ENCODE results near the gene RAB1B.
A peak's percentile ranks its signal among the peaks of the same experiment; 100 is the strongest.

RAB1B gene

DNA sequence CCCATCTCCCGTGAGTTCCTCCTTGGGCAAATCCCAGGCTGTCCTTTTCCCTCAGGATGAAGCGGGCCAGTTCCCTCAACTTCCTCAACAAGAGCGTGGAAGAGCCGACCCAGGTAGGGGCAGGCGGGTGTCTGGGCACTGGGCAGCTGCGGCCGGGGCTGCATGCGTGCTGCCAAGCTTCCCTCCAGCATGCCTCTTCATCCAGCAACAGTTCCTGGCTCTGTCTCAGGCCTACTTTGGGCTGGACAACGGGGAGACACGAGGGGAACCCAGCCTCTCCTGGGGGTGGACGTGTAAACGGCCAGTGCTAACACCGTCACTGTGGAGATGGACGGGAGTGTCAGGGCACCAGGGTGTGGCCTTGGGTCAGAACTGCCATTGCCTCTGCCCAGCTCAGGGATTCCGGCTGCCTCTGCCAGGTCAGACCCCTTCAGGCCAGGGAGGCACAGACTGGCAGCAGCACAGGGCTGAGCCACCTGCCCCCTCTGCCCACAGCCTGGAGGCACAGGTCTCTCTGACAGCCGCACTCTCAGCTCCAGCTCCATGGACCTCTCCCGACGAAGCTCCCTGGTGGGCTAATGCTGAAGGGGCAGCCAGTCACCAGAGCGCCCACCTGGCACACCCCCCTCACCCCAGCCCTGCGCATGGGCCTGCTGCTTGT, 1.9 kb upstream of the RAB1B start:
- Histone ChIP-seq H3K9ac (peak overlapping the region; percentile 50 to 96 (median 92); a peak in 18 of 22 replicates), H3K4me3 (peak overlapping the region in 8 of 10 experiments; percentile 84 to 99 (median 96); a peak in 13 of 20 replicates), H4K20me1 (peaks cover 22 to 68% (median 28%) of the 10 kb centered on the region in 11 experiments; a peak in 21 of 22 replicates), H3K27me3 (no peaks in the 10 kb centered on the region), H3K4me1 (peaks cover 26 to 35% (median 30%) of the 10 kb centered on the region in 10 experiments), H3K36me3 (peaks cover 18 to 67% (median 52%) of the 10 kb centered on the region in 11 experiments), H3K4me2 (peak overlapping the region; percentile 85 to 99 (median 96)), H3K27ac (peak overlapping the region in 4 of 11 experiments; percentile 45 to 93 (median 87); a peak in 5 of 22 replicates), H3K9me3 (replicated peaks in 1 of 11) (no peaks in the 10 kb centered on the region)
- no peak for TF ChIP-seq Cebpa-rat (IDR thresholded peaks at IDR 0.05)

- Histone ChIP-seq H3K36me3 (peaks cover 21 to 67% (median 53%) of the 10 kb centered on the region in 11 experiments), H4K20me1 (peaks cover 27 to 68% (median 33%) of the 10 kb centered on the region in 11 experiments; a peak in 21 of 22 replicates), H3K9ac (peak overlapping the region; percentile 50 to 96 (median 92); a peak in 21 of 22 replicates), H3K4me1 (peaks cover 26 to 36% (median 30%) of the 10 kb centered on the region in 10 experiments), H3K9me3 (replicated peaks in 1 of 11) (no peaks in the 10 kb centered on the region), H3K27ac (peak overlapping the region in 9 of 11 experiments; percentile 45 to 97 (median 90); a peak in 17 of 22 replicates), H3K4me2 (peak overlapping the region; percentile 85 to 99 (median 96)), H3K27me3 (no peaks in the 10 kb centered on the region), H3K4me3 (peak overlapping the region; percentile 78 to 99 (median 92))
- TF ChIP-seq Cebpa-rat (IDR thresholded peaks at IDR 0.05): no peak
These were observed 1.4 kb upstream of the RAB1B start for GRCh38 chr11:66267039-66267378.

GRCh38 chr11:66267379-66268243, 828 bp upstream of the RAB1B start:
- peak overlapping the region; percentile 78 to 99 (median 92) for H3K4me3 ChIP-seq
- no peaks in the 10 kb centered on the region for H3K9me3 ChIP-seq (replicated peaks in 1 of 11)
- peak overlapping the region; percentile 84 to 96 (median 93) for H3K9ac ChIP-seq
- peak overlapping the region; percentile 85 to 99 (median 96) for H3K4me2 ChIP-seq
- H3K36me3 ChIP-seq: peaks cover 23 to 67% (median 53%) of the 10 kb centered on the region in 11 experiments
- H3K4me1 ChIP-seq: peaks cover 26 to 36% (median 30%) of the 10 kb centered on the region in 10 experiments
- TF ChIP-seq Cebpa-rat (IDR thresholded peaks at IDR 0.05): no peak
- H3K27me3 ChIP-seq: no peaks in the 10 kb centered on the region
- H3K27ac ChIP-seq: peak overlapping the region; percentile 84 to 97 (median 90)
- peaks cover 33 to 68% (median 39%) of the 10 kb centered on the region in 11 experiments; a peak in 21 of 22 replicates for H4K20me1 ChIP-seq

DNA sequence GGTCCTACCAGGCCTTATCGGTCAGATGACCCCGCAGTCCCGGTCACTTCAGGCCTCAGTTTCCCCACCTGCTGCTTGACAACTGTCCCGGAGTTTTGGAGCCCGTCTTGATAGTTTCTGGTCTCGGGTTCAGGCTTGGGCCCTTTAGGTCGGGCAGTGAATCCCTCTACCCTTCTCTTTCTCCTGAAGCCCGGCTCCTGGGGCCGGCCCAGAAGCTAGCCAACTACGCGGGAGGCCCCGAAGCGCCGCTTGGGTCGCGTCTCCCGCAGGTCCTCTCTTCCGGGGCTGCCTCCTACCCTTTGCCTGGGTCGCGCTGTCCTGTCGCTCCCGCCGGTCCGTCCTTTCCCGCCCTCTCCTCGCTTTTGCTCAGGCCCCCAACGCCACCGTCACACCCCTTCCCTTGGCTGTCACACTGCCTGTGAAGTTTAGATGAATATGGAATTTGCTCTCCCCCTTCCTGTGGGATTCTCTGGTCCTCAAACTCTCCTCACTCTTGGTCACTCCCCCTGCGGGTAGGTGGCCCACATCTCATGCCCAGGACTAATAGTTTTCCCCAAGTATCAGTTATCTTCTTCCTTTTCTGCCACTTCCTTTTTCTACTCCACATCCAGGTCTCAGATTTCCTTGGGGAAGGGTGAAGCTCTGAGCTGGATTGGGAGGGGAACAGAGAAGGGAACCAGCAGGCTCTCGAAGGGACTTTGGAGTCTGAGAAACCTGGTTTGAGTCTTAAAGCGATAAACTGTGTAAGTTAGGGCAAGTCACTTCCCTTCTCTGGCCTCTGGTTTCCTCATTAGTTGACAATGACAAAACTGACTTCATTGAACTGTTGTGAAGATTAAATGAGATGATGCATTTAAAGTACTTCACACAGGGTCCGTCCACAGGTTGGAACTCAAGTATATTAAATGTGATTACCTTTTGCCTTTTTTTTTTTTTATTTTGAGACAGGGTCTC, 790 bp downstream of the RAB1B start:
- peaks cover 26 to 36% (median 30%) of the 10 kb centered on the region in 10 experiments for H3K4me1 ChIP-seq
- no peaks in the 10 kb centered on the region for H3K9me3 ChIP-seq (replicated peaks in 1 of 11)
- no peak for TF ChIP-seq Cebpa-rat (IDR thresholded peaks at IDR 0.05)
- H3K9ac ChIP-seq: peak overlapping the region; percentile 84 to 96 (median 93)
- peak overlapping the region; percentile 84 to 97 (median 90) for H3K27ac ChIP-seq
- H3K4me2 ChIP-seq: peak overlapping the region; percentile 73 to 99 (median 96)
- H3K27me3 ChIP-seq: no peaks in the 10 kb centered on the region
- H4K20me1 ChIP-seq: peaks cover 47 to 69% (median 54%) of the 10 kb centered on the region in 11 experiments; a peak in 21 of 22 replicates
- H3K36me3 ChIP-seq: peaks cover 30 to 67% (median 55%) of the 10 kb centered on the region in 11 experiments
- H3K4me3 ChIP-seq: peak overlapping the region; percentile 78 to 99 (median 92)

DNA sequence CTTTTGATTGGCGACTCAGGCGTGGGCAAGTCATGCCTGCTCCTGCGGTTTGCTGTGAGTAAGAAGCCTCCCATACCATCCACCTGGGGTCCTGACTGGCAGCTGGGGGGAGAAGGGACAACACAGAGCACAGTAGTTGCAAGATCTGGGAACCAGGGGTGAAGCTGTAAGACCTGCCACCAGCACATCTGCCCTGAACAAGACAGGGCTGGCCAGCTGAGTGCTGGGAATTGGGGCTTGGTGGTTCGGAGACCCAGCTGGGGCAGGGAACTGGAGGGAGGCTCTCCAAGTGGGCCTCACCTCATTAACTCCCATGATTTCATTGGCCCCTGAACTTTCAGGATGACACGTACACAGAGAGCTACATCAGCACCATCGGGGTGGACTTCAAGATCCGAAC, 3.4 kb downstream of the RAB1B start:
- no peak overlapping the region for H3K9ac ChIP-seq

GRCh38 chr11:66272596-66272995, 4.2 kb downstream of the RAB1B start:
- H3K4me2 ChIP-seq: no peak overlapping the region
- H3K4me1 ChIP-seq: peaks cover 27 to 54% (median 43%) of the 10 kb centered on the region in 10 experiments
- peak overlapping the region in 2 of 11 experiments; percentile 16 to 46; a peak in 1 of 22 replicates for H3K9ac ChIP-seq
- no peaks in the 10 kb centered on the region for H3K9me3 ChIP-seq (replicated peaks in 1 of 11)
- peaks cover 51 to 68% (median 60%) of the 10 kb centered on the region in 11 experiments for H3K36me3 ChIP-seq
- no peak overlapping the region for H3K4me3 ChIP-seq
- no peak overlapping the region for H3K27ac ChIP-seq
- H4K20me1 ChIP-seq: peaks cover 76 to 88% (median 83%) of the 10 kb centered on the region in 11 experiments
- no peaks in the 10 kb centered on the region; a peak in 1 of 22 replicates for H3K27me3 ChIP-seq
- TF ChIP-seq Cebpa-rat (IDR thresholded peaks at IDR 0.05): no peak

More for the DNA sequence above, 3.4 kb downstream of the RAB1B start:
- Histone ChIP-seq H3K9me3 (replicated peaks in 1 of 11) (no peaks in the 10 kb centered on the region), H4K20me1 (peaks cover 68 to 81% (median 75%) of the 10 kb centered on the region in 11 experiments), H3K4me3 (no peak overlapping the region), H3K4me1 (peaks cover 24 to 51% (median 39%) of the 10 kb centered on the region in 10 experiments), H3K36me3 (peaks cover 51 to 68% (median 60%) of the 10 kb centered on the region in 11 experiments), H3K27ac (no peak overlapping the region), H3K4me2 (no peak overlapping the region), H3K27me3 (no peaks in the 10 kb centered on the region)
- TF ChIP-seq Cebpa-rat (IDR thresholded peaks at IDR 0.05): no peak

DNA sequence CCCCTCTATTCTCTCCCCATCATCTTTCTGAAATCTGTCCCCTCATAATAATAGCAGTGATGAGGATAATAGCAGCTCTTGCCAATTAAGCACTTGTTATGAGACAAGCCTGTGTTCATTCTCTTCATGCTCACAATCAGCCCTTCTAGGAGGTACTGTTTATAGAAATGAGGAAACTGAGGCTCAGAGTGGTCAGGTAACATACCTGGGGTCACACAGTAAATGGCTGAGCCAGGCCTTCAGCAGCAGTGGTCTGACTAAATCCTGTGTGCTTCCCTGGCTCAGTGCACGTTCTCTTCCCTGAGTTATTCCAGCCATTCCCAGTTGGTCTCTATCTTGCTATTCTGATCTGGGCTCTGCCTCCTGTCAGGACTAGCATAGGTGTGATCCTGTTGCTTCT, 5.8 kb downstream of the RAB1B start:
- Histone ChIP-seq H4K20me1 (peaks cover 81 to 98% (median 90%) of the 10 kb centered on the region in 11 experiments), H3K4me1 (peaks cover 31 to 60% (median 46%) of the 10 kb centered on the region in 10 experiments), H3K9me3 (replicated peaks in 1 of 11) (no peaks in the 10 kb centered on the region), H3K4me2 (no peak overlapping the region), H3K36me3 (peaks cover 51 to 68% (median 60%) of the 10 kb centered on the region in 11 experiments), H3K27me3 (peaks cover 0 to 11% (median 5%) of the 10 kb centered on the region in 11 experiments; a peak in 10 of 22 replicates), H3K9ac (no peak overlapping the region), H3K27ac (no peak overlapping the region), H3K4me3 (no peak overlapping the region)
- TF ChIP-seq Cebpa-rat (IDR thresholded peaks at IDR 0.05): no peak

DNA sequence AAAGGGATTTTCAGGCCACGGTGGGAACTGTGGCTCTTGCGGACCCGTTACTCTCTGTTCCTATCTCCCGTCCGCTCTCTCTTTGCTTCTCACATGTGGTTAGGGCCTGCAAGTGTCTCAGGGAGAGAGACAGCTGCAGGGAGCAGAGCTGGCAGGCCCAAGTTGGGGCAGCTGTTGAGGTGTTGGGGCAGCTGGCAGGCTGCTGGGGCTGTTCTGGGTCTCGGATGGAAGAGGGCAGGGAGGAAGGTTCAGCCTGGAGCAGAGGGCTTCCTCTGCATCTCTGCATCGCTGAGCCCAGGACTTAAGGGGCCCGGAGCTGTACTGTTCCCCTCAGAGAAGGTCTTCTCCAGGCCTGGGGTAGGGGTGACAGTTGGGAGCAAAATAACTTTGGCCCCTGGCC, 7.0 kb downstream of the RAB1B start:
- H3K27ac ChIP-seq: no peak overlapping the region

More for the DNA sequence above, 7.0 kb downstream of the RAB1B start:
- no peak overlapping the region for H3K4me3 ChIP-seq
- H3K9me3 ChIP-seq (replicated peaks in 1 of 11): no peaks in the 10 kb centered on the region
- peaks cover 0 to 20% (median 11%) of the 10 kb centered on the region in 11 experiments; a peak in 13 of 22 replicates for H3K27me3 ChIP-seq
- peak overlapping the region in 1 of 11 experiments; percentile 14; a peak in 1 of 22 replicates for H3K9ac ChIP-seq
- peak overlapping the region in 7 of 11 experiments; percentile 46 to 99 (median 65); a peak in 8 of 22 replicates for H3K4me2 ChIP-seq
- no peak for TF ChIP-seq Cebpa-rat (IDR thresholded peaks at IDR 0.05)
- peaks cover 22 to 53% (median 45%) of the 10 kb centered on the region in 10 experiments for H3K4me1 ChIP-seq
- H4K20me1 ChIP-seq: peaks cover 78 to 98% (median 91%) of the 10 kb centered on the region in 11 experiments
- H3K36me3 ChIP-seq: peaks cover 51 to 61% (median 58%) of the 10 kb centered on the region in 11 experiments
